NCI-H128 (cell line): ENCODE measurements around the gene FYCO1.
A peak's percentile ranks its signal among the peaks of the same experiment; 100 is the strongest.
"Not testable (repeated sequence)": the region's sequence is repeated elsewhere in the genome, so short reads cannot be mapped to it uniquely, and the experiment has no call there.

Source experiments
- DNase-seq: peaks from one replicate; lab custom pipeline; 2025; ENCODE audit not compliant: unreplicated experiment; lab: John Stamatoyannopoulos, UW

FYCO1 gene

DNA sequence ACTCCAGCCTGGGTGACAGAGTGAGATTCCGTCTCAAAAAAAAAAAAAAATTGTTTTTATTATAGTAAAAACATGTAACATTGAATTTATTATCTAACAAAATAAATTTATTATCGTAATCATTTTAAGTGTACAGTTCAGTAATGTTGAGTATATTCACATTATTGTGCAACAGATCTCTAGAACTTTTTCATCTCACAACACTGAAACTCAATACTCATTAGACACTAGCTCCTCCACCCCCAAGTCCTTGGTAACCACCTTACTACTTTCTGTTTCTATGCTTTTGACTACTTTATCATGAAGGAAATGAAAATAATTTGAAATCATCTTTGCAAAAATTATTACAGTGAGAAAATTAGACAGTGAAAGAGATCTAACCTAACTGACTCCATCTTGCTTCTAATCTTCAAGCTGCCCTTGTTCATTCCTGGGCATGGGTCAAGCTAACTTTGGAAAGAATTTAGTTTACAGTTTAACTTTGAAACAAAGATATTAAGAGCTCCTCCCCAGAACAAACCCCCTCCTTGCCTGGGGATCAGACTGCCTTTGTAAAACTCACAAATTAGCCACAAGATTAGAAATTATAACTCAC is 15.0 kb upstream of the FYCO1 start:
- DNase-seq, result no peak

DNA sequence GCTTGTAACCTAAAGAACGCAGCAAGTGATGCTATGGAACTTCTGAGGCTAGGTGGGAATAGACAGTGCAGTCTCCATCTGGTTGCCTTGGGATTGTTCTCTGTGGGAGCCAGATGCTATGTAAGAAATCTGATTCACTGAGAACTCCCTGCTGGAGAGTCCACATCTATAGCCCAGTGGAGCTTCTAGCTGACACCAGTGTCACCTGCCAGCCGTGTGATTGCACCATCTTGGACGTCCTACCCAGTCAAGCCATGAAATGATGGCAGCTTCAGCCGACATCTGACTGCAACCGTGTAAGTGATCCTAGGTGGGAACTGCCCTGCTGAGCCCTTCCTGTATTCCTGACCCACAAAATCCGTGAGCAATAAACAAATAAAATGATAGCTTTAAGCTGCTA is 12.4 kb upstream of the FYCO1 start:
- no peak for DNase-seq

DNA sequence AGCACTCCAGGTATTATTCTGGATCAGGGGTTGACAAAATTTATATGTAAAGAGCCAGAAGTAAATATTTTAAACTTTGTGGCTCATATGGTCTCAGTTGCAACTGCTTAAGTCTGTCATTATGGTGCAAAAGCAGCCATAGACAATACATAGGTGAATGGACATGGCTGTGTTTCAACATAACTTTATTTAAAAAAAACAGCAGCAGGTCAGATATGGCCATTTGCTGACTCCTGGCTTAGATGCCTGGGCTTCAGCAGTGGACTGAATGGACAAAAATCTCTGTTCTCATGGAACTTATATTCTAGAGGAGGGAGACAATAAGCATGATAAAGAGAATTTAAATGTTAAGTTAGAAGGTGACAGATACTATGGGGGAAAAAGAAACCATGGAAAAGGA is 11.7 kb upstream of the FYCO1 start:
- DNase-seq, result no peak

DNA sequence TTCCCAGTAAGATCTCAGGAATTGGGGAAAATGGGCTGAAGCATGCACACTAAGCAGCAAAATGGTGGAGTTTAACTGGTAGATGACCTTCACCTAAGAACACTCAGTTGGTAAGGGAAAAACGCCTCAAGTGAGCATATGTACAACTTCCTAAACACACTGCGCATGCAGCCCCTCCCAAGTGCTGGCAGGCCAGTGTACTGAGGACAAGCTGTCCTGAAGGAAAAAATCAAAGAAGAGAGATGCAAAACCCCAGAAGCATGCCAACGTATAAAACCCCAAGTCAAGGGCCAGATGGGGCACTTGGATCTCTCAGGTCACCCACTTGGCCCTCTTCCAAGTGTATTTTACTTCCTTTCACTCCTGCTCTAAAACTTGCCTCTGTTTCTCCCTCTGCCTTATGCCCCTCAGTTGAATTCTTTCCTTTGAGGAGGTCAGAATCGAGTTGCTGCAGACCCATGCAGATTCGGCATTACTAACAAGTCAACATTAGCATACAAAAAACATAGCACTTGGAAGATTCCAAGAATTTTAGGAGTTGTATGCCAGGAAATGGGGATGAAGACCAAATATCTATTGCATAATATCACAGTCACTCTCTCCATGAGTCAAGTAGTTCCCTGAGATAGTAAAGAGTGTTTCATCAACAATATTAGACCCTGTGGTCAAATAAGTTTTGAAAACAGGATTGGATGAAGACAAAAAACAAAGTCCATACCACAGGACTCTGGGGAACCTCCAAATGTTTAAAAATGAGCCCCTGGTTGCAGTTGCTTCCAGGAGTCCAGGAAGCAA is 10.8 kb upstream of the FYCO1 start:
- DNase-seq, result no peak

DNA sequence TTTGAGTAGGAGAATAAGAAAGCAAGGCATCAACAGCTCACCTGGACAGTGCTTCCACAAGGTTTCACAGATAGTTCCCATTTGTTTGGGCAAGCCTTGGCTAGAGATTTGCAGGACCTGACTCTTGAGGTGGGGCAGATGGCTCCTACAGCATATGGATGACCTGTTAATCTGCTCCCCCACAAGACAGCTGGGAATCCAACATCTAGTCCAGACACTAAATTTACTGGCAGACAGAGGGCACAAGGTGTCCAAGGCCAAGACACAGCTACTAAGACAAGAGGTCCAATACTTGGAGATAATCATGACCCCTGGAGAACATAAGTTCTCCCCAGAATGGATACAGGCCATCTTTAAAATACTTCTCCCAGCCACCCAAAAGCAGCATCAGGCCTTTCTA is 8.1 kb upstream of the FYCO1 start:
- not testable (repeated sequence) for DNase-seq

DNA sequence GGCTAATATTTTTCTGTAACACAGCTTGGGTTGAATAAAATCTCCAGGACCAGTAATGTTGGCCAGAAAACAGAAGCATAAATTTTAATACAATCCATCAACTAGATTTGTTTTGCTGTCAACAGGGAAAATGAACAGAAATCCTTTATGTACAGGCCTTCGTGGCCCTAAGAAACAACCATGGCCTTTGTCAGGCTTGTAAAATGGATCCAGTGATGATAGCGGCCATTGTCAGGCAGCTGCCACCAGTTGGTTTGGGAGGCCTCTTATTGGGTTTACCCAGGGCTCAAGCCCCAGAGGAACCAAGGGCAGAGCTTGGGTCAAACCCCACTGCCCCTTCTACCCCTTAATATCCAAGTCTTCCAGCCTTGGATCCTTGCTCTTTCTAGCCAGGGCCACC is 5.6 kb upstream of the FYCO1 start:
- DNase-seq, result no peak

DNA sequence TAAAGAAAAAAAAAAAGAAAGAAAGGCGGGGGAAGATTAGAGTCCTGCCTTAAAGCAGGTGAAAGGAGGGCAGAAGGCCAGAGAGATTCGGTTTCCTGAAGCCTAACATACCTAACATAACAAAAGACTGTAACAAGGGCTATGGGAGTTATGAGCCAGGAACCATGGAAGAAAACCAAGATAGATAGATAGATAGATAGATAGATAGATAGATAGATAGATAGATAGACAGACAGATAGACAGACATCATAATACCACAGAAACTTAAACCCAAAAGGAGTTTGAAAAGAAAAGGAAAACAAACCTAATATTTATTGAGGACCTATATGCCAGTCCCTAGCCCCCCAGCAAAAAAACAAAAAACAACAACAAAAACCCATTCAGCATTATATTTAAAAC is 2.3 kb upstream of the FYCO1 start:
- DNase-seq, result no peak

DNA sequence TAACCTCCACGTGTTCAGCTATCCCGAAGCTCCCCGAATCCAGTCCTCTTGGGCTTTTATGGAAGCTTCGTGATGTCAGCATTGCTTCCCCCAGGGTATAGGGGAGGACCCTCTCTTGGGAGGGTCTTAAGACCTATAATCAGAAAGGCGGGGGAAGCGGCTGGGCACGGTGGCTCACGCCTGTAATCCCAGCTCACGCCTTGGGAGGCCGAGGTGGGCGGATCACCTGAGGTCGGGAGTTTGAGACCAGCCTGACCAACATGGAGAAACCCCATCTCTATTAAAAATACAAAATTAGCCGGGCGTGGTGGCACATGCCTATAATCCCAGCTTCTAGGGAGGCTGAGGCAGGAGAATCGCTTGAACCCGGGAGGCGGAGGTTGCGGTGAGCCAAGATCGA is 1.9 kb upstream of the FYCO1 start:
- not testable (repeated sequence) for DNase-seq

DNA sequence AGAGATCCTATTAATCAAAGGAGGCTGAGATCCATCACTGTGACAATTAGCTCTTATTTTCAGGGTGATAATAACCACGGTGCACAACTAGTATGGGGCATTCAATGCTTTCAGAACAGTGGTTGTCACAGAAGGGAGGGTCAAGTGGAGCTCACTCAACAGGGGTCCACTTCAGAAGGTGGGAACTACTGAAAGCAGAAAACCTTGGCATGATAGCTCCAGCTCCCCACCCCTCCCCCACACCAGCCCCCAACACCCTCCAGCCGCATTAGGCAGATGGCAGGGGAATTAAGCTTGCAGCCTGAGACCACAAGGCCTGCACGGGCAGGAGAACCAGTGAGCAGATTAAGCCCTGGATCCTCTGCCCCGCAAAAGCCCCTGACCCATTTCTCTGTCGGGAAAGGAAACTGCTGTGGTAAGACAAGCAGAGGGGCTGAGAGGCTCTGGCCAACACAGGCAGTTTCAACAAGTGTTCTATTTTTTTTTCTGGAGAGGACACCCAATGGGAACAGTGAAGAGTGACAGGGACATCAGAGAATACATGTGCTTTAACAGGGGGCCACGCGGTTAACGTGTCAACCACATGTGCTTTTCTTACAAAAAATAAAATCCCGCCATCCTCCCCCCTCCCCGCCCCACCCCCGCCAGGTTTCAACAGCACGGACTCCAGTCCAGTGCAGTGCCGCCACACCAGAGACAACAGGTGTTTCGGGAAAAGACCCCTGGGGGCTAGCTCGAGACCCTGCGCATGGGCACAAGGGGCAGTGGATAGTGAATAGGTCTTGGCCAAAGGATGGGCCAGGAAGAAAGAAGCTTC is 997 bp downstream of the FYCO1 start:
- DNase-seq, result peak; percentile 15

DNA sequence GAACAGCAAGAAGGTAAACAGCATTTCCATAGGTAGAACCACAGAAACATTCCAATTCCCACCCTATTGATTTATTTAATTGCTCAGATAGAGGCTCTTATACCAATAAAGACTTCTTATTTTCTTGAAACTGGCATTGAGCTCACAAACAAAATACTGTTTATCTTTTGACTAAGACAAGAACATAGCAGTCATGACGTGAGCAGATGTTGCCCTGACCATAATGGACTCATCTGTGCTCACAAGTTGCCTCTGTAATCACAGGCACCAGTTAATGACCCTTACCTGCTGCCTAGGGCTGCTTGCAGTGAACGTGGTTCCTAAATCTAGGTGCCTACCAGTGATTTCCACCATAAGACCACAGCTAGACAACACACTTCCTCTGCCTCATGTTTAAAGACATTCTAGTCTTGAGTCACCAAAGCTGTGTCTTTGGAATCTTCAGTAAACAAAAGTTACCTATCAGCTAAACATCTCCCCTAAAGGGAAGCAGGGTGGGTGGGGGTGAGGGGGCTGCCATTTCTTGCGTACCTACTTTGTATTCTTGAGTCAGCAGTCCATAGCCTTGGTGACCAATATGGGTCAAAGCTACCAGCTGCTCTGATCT is 2.1 kb downstream of the FYCO1 start:
- no peak for DNase-seq

DNA sequence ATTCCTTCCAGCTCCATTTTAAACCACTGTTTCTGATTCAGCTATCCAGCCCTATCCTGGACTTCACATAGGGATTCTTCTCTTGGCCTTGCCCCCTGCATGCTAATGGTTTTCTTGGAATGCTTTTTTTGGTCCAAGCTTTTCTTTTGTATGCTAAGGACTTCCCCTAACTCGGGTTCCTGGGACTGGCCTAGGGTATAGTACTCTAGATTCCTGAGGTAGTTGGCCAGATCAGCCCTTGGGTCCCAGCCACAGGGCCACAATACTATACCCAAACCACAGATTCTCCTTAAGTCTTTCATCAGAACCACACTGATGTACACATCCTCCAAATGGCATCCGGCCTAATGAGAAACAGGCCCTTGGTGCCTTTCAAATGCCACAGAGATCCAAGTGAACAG is 2.8 kb downstream of the FYCO1 start:
- no peak for DNase-seq

DNA sequence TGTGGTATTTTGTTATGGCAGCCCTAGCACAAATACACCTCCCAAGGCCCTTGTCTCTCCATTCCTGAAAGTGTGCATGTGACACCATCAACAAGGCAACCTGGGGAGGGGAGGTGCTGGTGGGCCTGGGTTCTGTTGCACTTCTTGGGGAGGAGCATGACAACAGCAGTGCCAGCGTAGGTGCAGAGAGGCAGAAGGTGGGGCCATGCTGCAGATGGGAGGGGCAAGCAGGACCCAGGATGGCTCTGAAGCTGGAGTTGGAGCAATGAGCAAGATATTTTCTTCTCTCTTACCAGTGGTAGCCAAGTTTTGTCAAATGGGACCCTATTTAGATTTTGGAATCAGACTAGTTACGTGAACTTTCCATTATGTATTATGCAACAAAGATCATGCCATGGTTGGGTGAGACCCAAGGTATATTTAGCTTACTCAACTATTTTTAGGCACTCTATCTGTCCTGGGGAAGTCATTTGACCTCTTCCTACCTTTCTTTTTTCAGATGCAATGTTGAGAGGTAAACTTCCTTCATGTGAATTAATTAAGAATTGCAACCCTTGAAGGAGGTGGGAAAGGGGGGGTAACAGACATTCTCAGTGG is 3.4 kb downstream of the FYCO1 start:
- no peak for DNase-seq

DNA sequence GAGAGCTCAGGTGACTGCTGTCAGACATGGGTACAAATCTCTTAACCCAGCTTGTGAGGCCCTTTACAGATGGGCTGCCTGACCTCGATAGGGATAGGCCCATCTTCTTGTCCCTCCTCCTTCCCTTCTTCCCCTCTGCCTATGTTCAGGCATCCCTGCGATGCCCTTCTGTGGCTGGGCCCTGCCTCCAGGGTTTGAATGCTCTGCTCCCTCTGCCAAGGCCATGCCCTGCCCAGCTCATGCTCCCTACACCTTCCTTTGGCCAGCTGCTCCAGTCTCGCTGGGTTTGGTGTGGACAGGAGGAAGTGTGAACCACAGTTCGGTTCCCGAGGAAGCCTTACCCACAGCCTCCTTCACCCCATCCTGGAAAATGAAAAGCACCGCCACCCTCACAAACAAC is 4.3 kb downstream of the FYCO1 start:
- DNase-seq, result no peak

DNA sequence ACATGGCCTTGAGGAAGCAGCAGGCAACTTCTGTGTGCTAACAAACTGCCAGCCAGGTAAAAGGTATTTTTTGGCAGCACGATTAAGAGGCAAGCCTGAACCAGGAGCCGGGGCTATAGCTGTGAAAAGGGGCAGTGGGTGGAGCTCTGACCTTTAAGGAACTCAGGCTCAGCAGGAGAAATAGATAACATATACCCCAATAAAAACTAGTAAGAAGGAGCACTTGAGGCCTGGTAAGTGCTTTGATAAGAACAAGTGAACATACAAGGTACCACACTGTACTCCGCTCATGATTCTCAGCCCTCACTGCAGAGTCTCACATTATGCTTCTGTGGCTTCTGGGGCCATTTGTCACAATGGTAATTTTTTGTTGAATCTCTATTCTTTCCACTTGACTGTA is 5.4 kb downstream of the FYCO1 start:
- no peak for DNase-seq

DNA sequence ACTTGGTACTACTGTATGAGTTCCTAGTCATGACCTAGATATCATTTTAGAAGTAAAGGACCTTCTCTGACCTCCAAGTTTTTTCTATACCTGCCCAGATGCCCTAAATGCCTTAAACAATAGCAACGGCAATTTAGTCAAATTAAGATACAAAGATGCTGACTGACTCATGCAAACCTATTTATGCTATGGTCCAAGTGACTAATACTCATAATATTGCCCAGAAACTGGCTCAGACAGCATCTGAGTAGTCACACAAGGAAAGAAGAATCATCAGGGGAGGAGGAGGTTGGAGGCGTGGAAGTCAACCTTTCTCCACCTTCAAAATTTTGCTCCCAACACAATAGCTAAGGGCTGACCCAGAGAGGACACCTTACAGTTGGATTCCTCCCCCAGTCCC is 6.8 kb downstream of the FYCO1 start:
- DNase-seq, result no peak

DNA sequence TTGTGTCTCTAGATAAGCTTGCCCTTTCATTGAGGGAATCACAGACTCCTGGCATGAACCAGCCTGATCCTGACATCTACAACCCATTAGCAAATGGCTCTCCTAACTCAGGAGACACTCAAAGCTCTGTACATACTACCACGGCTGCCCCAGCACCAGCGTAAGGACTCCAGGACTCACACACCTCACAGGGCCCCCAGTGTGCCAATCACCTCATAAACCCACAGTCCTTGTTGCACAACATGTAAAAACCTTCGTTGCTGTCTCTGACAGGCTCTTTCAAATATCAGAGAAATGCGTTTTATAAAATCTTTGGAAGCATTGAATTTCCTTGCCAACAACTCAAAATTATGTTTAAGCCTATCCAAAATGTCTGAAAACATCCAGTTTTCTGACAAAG is 7.3 kb downstream of the FYCO1 start:
- DNase-seq, result no peak

DNA sequence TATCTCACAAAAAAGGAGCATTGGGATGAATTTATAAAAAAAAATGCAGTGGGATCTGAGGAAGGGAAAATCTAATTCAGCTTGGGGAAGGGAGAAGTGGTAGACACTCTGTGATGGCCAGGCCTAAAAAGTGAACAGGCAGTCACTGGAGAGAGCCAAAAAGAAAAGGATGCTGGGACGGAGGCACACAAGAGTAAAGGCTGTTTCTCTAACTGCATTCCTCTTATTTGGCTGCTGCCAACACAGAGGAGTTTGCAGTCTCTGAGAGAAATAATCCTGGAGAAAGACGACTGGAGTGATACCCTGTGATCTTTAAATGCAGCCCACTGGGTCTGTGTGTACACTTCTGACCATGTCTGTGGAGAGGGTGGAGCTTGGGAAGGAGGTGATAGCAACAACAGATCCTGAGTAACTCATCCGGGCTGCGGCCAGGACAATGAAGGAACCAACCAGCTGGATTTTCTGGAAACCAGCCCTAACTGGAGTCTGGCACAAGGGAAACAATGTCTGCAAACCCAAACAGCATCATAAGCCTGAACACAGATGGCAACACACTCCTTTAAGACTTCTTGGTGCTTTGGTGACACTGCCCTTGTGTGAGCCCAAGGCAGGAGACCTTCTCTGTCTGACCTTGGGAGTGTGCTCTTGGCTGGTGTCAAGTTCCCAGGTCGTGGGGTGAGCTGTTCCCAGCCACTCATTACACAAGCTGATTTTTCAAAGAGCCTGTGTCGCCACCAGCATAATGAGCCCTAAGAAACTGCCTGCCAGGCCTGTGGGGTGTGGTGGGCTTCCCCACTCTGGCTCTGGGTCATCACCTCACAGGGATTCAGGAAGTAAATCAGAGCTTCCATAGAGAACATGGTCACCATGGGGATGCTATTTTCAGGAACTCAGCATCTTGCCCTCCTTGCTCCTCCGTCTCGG is 8.0 kb downstream of the FYCO1 start:
- DNase-seq, result no peak

DNA sequence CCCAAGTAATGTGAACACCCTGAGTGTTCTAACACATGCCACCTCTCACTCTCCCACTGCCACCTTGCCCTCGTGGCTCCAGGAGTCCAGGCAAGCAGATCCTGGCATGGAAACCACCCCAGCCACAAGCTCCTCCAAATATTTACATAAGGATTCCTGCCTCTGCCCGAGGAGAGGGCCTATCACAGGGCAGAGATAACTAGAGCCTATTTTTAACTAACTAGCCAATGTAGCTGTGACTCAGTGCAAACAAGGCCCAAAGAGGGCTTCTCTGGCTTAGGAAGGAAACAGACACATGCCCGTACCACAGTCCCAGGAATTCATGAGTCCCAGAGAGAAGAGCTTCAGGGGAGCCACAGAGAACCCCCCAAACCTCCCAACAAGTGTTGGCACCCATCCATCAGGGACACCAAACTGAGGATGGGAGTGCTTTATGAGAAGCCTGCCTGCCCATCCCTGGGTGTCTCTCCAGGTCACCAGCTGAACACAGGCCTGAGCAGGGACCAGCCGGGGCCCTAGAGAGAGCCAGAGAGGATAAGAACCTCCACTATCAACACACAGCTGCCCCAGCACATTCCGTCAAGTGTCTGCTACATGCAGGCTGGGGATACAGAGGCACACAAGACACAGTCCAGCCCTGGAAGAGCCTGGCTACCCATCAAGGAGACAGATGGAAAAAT is 9.2 kb downstream of the FYCO1 start:
- no peak for DNase-seq

DNA sequence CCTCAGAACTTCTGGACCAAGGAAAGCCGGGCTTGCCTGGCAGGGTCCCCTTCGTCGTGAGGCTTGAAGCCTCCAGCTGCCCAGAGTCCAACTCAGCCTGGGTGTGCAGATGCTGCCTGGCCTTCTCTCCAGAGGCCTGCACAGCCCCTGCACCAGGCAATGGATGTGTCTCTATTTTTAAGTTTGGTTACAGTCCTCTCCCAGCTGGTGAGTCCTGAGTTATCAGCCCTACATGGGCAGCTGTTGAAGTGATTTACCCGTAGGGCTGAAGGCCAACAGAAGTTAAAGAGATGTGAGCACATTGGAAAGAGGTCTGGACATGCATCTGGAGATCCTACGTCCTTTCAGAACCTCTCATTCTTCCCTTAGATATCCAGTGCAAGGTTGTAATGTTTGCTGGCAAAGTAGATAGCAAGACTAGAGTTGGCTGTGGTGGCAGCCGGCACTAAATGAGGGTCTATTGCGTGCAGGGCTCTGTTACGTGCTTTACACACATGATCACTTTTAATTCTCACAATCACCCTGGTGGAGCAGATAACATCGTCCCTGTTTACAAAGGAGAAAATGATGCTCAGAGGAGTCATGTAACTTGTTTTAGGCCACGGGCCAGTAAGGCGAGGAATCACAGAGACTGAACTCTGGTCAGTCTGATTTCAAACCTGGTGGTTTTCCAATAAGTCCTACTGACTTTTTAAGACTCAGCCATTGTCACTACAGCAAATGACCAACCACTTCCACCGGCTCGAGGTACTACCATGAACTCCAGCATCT is 9.9 kb downstream of the FYCO1 start:
- DNase-seq, result no peak
